ENCODE data around the gene SCAMP3. TPM values are rescaled to one million over a fixed set of nuclear protein-coding genes. Genes with fewer than 3 reads are reported as not detected.

The SCAMP3 gene
- polyA plus RNA-seq, 1 donor (not counting 4 experiments of a cell fraction or from before 2014, with no cell fraction given): 72.1 TPM

DNA sequence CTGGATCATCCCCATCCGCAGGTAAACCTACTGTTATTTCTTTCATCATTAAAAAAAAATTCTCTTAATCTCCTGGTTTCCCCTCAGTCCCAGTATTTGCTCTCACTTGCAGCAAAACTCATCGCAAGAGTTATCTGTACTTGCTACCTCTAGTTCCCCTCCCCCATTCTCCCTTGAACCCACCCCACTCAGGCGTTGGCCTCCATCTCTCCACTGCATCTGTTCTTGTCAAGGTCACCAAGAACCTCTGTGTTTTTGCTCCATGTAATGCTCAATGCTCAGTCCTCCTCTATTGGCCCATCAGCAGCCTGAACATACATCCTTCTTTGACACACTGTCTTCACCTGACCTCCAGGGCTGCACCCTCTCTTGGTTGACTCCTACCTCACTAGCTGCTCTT is 34.5 kb upstream of the SCAMP3 start:
- Histone ChIP-seq H3K27ac (ENCODE audit: control insufficient read depth, insufficient read depth, low read length) (no peak overlapping the region), H3K9me3 (ENCODE audit: control insufficient read depth, low read depth, low read length) (no peaks in the 10 kb centered on the region), H3K27me3 (ENCODE audit: control insufficient read depth, extremely low read depth, insufficient read depth, low read length) (peaks cover 18% of the 10 kb centered on the region), H2AFZ (ENCODE audit: control insufficient read depth, low read length) (no peak overlapping the region), H3K4me2 (ENCODE audit: control insufficient read depth, extremely low read depth, insufficient read depth, low read depth, low read length) (no peak overlapping the region), H3K36me3 (ENCODE audit: control insufficient read depth in 2 of 2, extremely low read depth in 1 of 2, insufficient read depth in 2 of 2, low read length in 2 of 2) (no peaks in the 10 kb centered on the region), H3K9me1 (ENCODE audit: control insufficient read depth, extremely low read depth, insufficient read depth, low read length) (no peaks in the 10 kb centered on the region), H3K79me2 (ENCODE audit: control insufficient read depth, insufficient read depth, low read length) (no peaks in the 10 kb centered on the region), H3K4me1 (ENCODE audit: control insufficient read depth, extremely low read depth, insufficient read depth, low read length) (peaks cover 12% of the 10 kb centered on the region), H4K20me1 (ENCODE audit: control insufficient read depth, extremely low read depth, insufficient read depth, low read length) (no peaks in the 10 kb centered on the region), H3K9ac (ENCODE audit: control insufficient read depth, extremely low read depth, insufficient read depth, low read length) (no peak overlapping the region), H3K4me3 (ENCODE audit: control insufficient read depth in 2 of 3, extremely low read depth in 1 of 3, insufficient read depth in 2 of 3, low read depth in 1 of 3, low read length in 3 of 3) (no peak overlapping the region)
- no peak for DNase-seq (ENCODE audit: low read depth, low spot score)
- TF ChIP-seq, protein P1, sequence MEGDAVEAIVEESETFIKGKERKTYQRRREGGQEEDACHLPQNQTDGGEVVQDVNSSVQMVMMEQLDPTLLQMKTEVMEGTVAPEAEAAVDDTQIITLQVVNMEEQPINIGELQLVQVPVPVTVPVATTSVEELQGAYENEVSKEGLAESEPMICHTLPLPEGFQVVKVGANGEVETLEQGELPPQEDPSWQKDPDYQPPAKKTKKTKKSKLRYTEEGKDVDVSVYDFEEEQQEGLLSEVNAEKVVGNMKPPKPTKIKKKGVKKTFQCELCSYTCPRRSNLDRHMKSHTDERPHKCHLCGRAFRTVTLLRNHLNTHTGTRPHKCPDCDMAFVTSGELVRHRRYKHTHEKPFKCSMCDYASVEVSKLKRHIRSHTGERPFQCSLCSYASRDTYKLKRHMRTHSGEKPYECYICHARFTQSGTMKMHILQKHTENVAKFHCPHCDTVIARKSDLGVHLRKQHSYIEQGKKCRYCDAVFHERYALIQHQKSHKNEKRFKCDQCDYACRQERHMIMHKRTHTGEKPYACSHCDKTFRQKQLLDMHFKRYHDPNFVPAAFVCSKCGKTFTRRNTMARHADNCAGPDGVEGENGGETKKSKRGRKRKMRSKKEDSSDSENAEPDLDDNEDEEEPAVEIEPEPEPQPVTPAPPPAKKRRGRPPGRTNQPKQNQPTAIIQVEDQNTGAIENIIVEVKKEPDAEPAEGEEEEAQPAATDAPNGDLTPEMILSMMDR (optimal IDR thresholded peaks at IDR 0.05 in 1 of 3, IDR thresholded peaks at IDR 0.05 in 1 of 3, conservative IDR thresholded peaks at IDR 0.05 in 1 of 3; ENCODE audit: extremely low read depth in 1 of 3, insufficient read depth in 2 of 3, low read length in 3 of 3): no peak
- TF ChIP-seq EZH2 (IDR thresholded peaks at IDR 0.05; ENCODE audit: low read length): no peak
- no peak for FAIRE-seq
- dilution Hi-C loops (cut with MboI; ENCODE audit: extremely low pct_ligation_motif_present, low sequenced_read_pairs): no loop called here

DNA sequence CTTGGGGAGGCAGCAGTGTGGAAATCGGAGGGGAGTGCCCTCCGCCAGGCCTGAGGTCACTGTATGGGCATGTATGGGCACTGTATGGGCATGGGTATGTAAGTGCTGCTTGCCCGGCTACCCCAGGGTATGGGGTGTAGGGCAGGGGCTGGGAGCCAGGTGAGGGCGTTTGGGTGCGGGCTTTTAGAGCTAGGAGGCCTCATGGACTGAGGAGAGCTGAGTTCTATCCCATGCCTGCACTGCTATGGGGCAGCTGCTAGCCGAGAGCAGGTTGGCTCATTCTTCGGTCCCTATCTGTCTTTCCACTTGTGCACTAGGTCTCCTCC is 33.7 kb upstream of the SCAMP3 start:
- TF ChIP-seq, protein P1 (optimal IDR thresholded peaks at IDR 0.05 in 1 of 3, IDR thresholded peaks at IDR 0.05 in 1 of 3, conservative IDR thresholded peaks at IDR 0.05 in 1 of 3; ENCODE audit: extremely low read depth in 1 of 3, insufficient read depth in 2 of 3, low read length in 3 of 3): no peak
- no peak for TF ChIP-seq EZH2 (IDR thresholded peaks at IDR 0.05; ENCODE audit: low read length)
- Histone ChIP-seq H3K4me2 (ENCODE audit: control insufficient read depth, extremely low read depth, insufficient read depth, low read depth, low read length) (peak overlapping the region; percentile 60), H3K27ac (ENCODE audit: control insufficient read depth, insufficient read depth, low read length) (no peak overlapping the region), H3K79me2 (ENCODE audit: control insufficient read depth, insufficient read depth, low read length) (no peaks in the 10 kb centered on the region), H3K36me3 (ENCODE audit: control insufficient read depth in 2 of 2, extremely low read depth in 1 of 2, insufficient read depth in 2 of 2, low read length in 2 of 2) (no peaks in the 10 kb centered on the region), H3K9me3 (ENCODE audit: control insufficient read depth, low read depth, low read length) (no peaks in the 10 kb centered on the region), H3K9ac (ENCODE audit: control insufficient read depth, extremely low read depth, insufficient read depth, low read length) (no peak overlapping the region), H2AFZ (ENCODE audit: control insufficient read depth, low read length) (peak overlapping the region; percentile 63), H3K4me3 (ENCODE audit: control insufficient read depth in 2 of 3, extremely low read depth in 1 of 3, insufficient read depth in 2 of 3, low read depth in 1 of 3, low read length in 3 of 3) (no peak overlapping the region), H3K27me3 (ENCODE audit: control insufficient read depth, extremely low read depth, insufficient read depth, low read length) (peaks cover 18% of the 10 kb centered on the region), H4K20me1 (ENCODE audit: control insufficient read depth, extremely low read depth, insufficient read depth, low read length) (no peaks in the 10 kb centered on the region), H3K9me1 (ENCODE audit: control insufficient read depth, extremely low read depth, insufficient read depth, low read length) (no peaks in the 10 kb centered on the region), H3K4me1 (ENCODE audit: control insufficient read depth, extremely low read depth, insufficient read depth, low read length) (peaks cover 12% of the 10 kb centered on the region)
- dilution Hi-C loops (cut with MboI; ENCODE audit: extremely low pct_ligation_motif_present, low sequenced_read_pairs): no loop called here
- FAIRE-seq (no peak), DNase-seq (ENCODE audit: low read depth, low spot score) (no peak)

Data from keratinocyte (primary cell).